ENCODE data around the gene LZTFL1.

DNA sequence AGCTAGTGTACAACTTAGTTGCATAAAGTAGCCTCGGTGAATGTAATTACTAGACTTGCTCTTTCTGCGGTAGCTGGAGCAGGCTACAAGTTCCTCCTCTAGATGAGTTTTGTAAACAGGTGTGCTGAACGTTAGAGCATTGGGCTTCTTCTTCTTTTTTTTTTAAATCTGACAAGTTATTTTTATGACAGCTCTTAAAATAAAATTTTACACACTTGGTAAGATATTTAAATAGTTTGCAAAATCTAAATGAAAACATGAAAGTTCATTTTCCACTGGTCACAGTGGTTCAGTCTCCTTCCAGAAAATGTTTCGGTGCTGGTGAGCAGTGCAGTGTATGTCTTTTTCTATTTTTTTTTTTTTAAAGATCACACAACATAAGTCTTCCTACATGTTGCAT is 47.4 kb upstream of the LZTFL1 start:
- TF ChIP-seq POLR2A (IDR thresholded peaks at IDR 0.05) (no peak), POLR2AphosphoS5 (IDR thresholded peaks at IDR 0.05) (no peak), EP300 (IDR thresholded peaks at IDR 0.05) (no peak)
